GM19043 (cell line): ENCODE results near the gene APELA.
A peak's percentile ranks its signal among the peaks of the same experiment; 100 is the strongest.

ENCODE experiments used
- ATAC-seq: cut with Tn5 transposase; IDR thresholded peaks from one replicate; pipeline ENCODE4 v1.9.1; 2021; ENCODE audit warnings: low read depth; ENCODE audit not compliant: unreplicated experiment

Gene APELA, protein sequence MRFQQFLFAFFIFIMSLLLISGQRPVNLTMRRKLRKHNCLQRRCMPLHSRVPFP

DNA sequence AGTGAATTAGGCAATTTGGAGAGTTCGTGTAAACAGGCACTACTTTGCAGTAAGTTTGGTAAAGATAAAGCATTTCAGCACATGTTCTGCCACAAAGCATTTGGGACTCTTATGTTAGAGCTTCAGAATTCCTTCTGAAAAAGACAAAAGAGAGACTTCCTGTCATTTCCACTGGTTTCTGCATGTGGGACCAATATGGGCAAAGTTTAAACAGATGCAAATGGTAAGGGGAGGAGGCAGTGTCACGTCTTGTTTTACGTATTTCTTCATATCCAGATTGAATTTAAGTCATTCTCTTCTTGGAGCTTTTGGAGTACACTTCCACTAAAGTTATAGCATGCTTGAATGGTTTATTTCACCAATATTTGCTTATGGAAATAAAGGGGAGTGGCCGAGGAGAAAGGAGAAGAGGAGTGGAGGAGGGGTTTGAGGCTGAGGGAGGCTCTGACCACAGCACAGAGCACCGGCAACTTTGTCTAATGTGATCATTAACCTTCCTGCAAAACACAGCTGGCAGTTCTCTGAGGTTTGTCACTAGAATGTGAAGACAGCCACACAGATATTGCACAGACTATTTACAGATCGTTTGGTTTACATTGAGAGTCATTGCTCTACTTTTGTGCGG, at the start of gene APELA:
Gene APELA (plus strand): TSS at position 479 of the 625 bp plus-strand sequence. CDS start 154 bp downstream, outside the sequence.
- peak; percentile 100 for ATAC-seq

DNA sequence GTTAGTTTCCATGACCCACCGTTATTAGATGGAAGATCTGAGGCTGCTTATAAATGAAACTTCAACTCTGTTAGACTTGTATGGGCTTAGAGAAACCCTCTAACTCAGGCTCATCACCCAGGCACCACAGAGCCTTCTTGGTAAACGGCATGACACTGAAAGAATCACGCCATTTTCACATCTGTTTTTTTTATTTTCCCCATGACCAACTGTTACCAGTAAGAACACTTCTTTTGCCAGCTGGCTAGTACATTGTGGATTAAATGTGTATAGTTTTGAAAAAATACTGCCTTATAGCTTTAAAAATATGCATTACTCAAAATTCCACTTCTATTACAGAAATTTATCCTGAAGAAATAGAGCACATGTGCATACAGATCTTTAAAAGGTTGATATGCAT, 48.0 kb upstream of the APELA start:
- ATAC-seq: no peak

DNA sequence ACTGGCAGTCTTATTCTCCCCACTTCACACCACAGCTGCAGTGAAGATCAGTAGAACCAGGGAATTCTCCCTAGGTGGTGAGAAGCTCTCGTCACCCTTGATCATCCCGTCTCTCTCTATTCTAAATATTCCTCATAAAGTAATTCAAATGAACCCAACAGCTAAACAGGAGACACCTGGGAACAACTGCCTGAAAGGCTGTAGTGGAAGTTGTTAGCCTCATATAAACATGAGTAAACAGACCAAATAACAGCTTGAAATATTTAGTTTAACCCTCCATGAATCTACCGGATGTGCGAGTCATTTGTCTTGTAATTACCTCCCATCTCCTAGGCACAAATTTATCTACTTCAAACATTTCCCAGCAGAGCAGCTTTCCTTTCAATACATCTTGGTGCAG, 30.4 kb upstream of the APELA start:
- ATAC-seq: no peak

DNA sequence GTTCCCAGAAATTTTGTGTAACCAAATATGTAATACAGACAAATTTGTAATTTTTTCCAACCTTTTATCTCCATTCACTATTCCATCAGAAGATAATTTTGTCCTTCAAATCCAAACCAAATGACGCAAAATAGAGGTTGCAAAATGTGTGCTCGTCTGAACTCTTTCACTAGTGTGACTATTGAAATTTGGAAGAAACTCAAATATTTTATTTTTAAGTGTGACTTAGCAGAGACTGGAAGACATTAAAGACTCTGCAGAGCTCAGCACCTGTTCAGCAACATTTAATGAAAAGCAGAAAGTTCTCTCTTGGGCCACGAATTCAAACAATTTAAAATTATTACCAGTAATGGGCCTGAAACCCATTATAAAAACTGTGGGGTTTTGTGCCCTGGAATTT, 30.0 kb upstream of the APELA start:
- no peak for ATAC-seq

DNA sequence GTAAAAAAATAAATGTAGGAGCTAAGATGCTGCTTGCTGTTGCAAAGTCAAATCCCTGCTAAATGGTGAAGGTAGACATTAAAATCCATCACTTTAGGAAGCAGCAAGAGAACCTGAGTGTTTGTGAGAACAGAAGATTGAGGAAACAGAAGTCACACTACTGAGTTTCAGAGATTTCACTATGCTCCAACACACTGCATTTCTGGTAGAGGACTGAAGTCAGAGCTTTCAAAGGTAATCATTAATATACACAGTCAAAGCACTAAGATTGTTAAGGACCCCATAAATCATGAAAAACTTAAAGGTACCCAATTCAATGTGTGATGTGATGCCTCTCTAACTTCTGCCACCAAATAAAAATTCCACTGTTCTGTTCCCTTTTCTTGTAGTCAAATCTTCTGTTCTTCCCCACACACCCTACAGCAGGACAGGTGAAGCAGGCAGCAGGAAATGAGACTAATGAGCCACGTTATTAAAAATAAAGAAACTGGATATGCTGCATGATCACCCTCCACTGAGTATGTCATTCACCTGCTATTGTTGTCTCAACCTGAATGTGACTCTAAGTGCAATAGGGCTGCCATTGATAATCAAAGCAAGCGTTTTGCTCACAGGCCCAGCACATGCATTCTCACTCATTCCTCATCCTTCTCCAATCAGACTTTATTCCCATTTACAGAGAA, 28.9 kb upstream of the APELA start:
- ATAC-seq: peak; percentile 92

DNA sequence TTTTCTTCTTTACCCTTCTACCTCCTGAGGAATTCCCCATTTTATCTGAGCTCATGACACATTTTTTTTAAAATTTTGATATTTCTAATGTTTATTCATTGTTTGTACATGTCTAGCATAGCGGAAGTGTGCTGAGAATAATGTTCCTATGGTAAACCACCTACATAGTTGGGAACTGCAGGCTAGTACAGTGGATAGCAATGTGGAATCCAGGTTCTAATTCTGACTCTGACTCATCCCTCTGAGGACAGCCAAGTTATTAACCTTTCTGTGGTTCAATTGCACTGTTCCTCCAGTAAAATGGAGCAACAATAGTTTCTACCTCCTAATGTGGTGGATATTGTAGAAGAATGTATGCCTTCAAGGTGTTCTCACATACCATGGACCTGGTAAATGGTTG, 20.6 kb upstream of the APELA start:
- no peak for ATAC-seq

DNA sequence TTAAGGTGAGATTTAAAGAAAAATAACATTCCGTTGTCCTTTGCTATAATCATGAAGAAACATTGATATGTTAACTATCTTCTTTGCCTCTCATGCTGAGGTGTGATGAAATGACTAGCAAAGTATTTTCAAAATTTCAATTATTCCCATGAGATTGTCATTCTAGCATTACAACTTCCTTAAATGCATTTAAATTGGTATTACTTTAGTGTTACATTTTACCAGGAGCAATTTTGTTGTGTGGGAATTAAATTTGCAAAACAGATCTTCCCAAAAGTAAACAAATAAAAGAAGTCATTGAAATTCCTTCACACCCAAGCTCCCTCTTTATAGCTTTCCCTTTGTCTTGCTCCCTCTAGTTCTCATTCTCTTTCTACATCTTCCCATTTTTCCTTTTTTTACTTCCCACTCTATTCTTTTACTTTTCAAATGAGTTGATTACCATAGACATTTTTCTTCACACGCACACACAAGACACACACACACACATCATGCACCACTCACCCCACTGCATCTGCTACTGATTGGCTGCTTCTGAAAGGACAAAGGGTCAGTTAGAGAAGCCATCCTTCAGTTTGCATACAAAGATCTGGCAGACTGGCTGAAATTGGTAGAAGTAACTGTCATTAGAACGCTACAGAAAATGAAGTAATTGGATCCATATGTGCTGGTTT, 10.0 kb upstream of the APELA start:
- ATAC-seq: no peak

DNA sequence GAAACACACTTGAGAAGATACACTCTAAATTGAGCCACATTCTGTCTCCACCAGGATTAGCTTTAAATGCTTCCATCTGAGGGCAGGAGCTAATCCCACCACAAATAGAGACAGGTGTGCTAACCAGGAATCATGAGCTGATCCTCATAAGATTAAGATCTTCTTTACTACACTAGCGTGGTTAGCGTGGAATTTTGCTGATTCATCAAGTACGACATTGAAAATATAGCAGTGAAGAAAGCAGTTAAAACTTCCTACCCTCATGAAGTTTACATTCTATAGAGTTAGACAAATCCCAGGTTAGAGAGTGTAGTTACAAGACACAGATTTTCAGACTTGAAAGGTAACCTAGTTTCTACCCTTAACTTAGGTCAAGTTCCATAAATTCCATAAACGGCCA, 5.3 kb upstream of the APELA start:
- no peak for ATAC-seq

DNA sequence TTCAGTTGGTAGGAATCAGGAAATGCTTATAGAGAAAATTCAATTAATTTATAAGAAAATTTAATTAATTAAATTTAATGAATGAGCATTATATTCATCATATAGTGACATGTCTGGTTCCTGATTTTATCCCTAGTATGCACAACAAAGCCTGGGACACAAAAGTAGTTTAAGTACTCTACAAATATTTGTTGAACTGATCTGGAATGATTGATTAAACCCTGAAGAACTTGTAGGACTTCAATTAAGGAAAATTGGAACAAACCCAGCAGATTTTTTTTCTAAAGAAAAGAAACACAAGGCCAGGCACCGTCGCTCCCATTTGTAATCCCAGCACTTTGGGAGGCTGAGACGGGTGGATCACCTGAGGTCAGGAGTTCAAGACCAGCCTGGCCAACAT, 4.5 kb upstream of the APELA start:
- no peak for ATAC-seq

DNA sequence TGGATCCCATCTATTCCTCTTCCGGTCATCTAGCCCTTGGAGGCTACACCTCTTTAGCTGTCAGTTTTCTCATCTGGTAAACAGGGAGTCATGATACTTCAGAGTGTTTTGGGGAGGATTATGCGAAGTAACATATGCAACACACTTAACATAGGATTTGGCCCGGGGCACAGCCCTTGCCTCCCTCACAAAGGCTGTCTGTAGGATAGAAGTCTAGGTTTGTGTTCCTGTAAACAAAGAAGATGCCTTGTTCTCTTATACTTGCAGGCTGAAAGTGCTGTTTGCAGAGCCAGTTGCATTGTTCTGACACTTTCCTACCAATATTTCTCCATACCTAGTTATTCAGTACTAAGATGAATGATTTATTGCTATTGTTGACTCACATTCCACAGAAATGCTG, 2.2 kb upstream of the APELA start:
- ATAC-seq: no peak

DNA sequence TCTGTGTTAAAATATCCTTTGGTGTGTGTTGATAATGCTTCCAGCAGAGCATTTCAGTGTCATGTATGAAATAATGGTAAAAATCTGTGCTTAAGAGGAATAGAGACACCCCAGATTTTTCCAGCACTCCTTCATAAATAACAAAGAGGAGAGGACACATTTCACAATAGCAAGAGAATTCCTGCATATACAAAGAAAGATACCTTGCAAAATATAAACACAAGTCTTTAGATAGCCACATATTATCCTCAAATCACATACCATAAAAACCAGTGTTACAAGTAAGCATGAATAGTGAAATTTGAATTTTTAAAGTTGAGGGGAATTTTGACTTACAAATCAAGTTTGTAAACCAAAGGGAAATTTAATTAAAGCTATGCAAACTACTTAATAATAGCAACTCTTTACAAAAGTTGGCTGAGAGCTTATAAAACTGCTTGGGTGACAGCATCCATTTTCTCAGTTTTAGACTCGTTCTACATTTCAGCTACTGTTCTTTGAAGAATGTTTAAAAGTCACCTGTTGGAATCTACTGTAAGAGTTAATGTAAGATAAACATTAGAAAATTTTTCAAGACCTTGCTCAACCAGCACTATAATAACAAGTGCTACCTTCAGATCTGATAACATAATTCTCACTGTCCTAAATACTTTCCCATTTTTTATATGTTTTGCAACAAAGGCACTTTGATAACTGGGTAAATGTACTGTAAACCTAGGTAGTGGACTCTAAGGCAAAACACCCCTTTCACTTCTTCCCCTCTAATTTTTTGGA, 3.7 kb downstream of the APELA start:
- ATAC-seq: no peak

DNA sequence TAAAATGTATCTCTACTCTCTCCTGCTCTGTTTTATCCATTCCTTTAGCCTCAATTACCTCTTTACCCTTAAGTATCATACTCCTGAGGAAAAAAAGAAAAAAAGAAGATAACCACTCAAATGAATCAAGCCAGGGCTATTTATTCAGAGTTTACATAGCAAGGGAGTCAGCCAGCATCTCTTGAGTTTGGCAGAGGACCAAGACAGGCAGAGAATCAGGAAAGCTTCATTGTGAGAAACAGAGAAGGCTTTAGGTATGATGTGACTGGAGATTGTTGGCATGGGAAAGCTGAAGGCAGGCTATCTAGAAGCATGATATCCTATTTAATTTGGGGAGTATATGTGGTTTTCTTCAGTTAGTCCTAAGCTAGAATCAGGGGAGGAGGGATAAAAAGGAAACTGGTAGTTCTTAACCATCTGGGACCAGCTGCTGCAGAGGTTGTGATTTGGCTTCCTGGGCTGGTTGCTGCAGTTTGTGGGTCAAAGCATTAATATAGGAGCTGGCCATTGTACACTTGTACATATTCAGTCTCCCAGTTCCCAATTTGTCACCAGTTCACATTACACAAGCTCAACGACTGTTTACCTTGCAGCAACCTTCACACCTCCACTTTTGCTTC, 11.2 kb downstream of the APELA start:
- ATAC-seq: no peak

DNA sequence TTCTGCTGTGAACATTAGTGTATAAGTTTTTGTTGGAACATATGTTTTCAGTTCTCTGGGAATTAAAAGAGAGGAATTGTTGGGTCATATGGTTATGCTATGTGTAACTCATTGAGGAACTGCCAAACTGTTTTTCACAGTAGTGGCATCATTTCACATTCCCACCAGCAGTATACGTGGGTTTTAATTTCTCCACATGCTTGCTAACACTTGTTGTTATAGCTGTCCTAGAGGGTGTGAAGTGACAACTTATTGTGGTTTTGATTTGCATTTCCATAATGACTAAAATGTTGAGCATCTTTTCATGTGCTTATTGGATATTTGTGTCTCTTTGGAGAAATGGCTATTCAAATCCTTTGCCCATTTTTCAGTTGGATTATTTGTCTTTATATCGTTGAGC, 13.7 kb downstream of the APELA start:
- ATAC-seq: no peak

DNA sequence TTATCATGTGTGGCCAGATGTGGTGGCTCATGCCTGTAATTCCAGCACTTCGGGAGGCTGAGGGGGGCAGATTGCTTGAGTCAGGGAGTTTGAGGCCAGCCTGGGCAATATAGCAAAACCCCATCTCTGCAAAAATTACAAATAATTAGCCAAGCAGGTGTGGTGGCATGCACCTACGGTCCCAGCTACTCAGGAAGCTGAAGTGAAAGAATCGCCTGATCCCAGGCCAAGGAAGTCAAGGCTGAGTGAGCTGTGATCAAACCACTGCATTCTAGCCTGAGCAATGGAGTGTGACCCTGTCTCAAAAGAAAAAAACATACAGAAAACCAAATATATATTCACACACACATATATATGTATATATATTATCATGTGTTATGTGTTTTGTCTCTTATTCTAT, 15.0 kb downstream of the APELA start:
- ATAC-seq: peak; percentile 87

DNA sequence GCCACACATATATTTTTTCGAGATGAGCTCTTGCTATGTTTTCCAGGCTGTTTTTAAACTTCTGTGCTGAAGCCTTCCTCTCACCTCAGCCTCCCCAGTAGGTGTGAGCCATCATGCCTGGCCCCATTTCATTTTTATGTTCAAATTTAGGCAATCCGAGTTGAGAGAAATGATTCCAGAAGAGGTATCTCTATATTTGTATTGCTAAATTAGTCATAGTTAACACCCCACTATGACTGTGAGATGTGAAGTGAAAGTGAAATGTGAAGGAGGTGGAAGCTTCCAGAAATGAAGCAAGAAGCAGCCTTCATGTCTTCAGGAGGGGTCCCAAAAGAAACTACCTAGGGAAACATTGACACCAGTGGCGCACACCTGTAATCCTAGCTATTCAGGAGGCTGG, 17.7 kb downstream of the APELA start:
- ATAC-seq: peak; percentile 53

DNA sequence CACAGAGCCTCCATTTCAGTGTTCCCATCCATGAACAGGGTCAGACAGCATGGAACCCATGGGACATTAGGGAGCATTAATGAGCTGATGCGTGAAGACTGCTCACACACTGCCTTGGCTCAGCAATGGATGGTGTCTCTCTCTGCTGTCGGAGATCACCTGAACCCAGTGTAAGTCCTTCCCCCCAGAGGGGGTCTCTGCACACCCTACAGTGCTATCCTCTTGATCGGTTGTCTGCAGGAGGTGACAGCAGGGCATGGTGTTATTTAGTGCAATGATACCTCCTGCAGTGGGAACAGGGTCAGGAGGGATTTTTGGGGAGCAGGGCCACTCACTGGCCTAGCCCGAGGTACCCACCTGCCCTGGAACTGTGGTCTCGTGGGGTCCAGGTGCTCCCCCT, 25.6 kb downstream of the APELA start:
- ATAC-seq: no peak

DNA sequence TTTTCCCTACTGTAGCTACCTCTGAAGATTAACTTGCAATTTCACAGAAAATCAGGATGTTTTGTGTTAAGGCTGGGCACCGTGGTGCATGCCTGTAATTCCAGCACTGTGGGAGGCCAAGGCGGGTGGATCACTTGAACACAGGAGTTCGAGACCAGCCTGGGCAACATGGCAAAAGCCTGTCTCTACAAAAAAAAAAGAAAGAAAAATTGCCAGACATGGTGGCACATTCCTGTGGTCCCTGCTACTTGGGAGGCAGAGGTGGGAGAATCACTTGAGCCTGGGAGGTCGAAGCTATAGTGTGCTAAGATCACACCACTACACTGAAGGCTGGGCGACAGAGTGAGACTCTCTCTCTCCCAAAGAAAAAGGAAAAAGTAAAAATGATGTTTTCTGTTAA, 27.4 kb downstream of the APELA start:
- ATAC-seq: no peak

DNA sequence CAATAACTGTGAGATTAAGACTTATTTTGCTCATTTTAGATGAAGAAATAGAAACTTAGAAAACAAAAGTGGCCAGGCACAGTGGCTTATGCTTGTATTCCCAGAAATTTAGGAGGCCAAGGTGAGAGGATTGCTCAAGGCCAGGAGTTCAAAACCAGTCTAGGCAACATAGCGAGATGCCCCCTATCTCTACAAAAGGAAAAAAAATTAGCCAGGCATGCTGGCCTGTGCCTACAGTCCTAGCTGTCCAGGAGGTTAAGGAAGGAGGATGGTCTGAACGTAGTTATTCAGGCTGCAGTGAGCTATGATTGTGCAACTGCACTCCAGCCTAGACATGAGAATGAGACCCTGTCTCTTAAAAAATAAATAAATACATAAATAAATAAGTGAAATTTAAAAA, 28.0 kb downstream of the APELA start:
- ATAC-seq: no peak

DNA sequence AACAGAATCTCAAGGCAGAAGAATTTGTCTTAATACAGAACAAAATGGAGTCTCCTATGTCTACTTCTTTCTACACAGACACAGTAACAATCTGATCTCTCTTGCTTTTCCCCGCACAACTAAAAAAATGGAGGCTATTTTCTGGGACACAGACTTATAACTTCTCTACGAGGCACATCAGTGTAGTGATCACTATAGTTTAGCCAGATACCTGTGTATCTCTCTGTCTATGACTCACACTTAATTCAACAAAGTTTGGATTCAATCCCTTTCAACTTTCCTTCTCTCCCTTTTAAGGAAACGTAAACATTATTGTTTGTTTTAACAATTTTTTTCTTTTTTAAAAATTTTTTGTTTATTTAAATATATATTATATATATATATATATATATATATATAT, 29.4 kb downstream of the APELA start:
- no peak for ATAC-seq

DNA sequence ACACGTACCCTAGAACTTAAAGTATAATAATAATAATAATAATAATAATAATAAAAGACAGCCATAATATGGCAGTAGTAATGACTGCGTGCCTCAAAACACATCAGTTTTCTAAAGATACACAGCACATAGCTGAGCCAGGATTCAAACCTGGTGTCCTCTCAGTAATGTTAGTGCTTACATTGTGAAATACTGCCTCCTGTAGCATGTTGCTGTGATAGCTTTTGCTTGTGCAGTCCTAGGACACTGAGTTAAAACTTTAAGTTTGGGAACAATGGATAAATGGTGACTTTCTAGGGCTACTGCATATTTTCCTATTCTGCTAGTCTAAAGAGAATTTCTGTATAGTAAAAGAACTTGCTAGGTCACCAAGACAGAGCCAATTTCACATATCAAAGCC, 36.5 kb downstream of the APELA start:
- peak; percentile 68 for ATAC-seq

DNA sequence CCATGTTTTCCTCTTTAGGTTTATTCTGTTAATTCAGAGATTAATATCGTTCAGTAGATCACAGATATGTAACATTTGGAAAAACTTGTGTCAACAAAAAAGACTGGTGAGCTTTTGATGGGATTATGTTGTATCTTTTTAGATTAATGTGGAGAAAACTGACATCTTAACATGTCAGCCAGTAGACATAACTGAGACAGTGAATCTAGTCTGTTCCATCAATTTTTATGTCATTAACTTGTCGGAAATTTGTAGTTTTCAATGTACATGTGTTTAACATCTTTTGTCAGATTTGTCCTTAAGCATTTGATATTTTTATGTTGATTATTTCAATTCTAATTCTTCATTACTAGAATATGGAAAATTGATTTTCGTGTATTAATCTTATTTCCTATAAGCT, 42.0 kb downstream of the APELA start:
- no peak for ATAC-seq
